22Rv1 (cell line): ENCODE results near the gene AZIN2.

Source experiments
- H3K27ac ChIP-seq: fragments of 450-650 bp; 2 replicates; pipeline ENCODE4 v1.5.1; 2017
- ZFX ChIP-seq: fragments of 450-650 bp; IDR thresholded peaks from 2 replicates; pipeline ENCODE4 v1.6.1; 2017; ENCODE audit warnings: antibody characterized with exemption, borderline replicate concordance
- TF ChIP-seq, protein P1 (sequence below): fragments of 450-650 bp; IDR thresholded peaks from 2 replicates; pipeline ENCODE4 v1.5.1; 2017; ENCODE audit warnings: mild to moderate bottlenecking

Gene AZIN2

DNA sequence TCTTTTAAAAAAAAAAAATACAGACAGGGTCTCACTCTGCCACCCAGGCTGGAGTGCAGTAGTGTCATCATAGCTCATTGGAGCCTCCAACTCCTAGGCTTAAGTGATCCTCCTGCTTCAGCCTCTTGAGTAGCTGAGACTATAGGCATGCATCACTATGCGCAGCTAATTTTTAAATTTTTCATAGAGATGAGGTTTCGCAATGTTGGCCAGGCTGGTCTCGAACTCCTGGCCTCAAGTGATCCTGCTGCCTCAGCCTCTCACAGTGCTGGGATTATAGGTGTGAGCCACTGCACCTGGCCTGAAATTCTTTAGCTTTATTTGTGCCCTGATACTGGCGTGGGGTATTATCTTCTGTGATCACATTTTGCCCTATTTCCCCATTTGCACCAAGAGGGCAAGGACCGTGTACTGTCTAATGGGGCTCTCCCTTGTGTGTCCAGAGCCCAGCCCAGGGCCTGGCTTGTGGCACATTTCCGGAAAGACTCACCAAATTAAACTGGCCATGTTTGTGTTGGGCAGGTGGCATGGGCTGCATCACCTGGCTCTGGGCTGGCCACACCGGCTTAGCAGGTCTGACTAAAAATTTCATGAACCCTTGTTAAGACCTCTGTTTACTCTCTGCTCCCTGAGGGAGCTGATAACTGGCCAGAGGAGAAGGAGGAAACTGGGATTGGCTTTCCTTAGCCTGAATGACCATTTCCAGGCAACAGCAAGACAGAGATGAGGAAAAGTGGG, 68.7 kb downstream of the AZIN2 start:
- peak overlapping the region; percentile 66 for H3K27ac ChIP-seq
- TF ChIP-seq ZFX: no peak
- TF ChIP-seq, protein P1, sequence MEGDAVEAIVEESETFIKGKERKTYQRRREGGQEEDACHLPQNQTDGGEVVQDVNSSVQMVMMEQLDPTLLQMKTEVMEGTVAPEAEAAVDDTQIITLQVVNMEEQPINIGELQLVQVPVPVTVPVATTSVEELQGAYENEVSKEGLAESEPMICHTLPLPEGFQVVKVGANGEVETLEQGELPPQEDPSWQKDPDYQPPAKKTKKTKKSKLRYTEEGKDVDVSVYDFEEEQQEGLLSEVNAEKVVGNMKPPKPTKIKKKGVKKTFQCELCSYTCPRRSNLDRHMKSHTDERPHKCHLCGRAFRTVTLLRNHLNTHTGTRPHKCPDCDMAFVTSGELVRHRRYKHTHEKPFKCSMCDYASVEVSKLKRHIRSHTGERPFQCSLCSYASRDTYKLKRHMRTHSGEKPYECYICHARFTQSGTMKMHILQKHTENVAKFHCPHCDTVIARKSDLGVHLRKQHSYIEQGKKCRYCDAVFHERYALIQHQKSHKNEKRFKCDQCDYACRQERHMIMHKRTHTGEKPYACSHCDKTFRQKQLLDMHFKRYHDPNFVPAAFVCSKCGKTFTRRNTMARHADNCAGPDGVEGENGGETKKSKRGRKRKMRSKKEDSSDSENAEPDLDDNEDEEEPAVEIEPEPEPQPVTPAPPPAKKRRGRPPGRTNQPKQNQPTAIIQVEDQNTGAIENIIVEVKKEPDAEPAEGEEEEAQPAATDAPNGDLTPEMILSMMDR: no peak

DNA sequence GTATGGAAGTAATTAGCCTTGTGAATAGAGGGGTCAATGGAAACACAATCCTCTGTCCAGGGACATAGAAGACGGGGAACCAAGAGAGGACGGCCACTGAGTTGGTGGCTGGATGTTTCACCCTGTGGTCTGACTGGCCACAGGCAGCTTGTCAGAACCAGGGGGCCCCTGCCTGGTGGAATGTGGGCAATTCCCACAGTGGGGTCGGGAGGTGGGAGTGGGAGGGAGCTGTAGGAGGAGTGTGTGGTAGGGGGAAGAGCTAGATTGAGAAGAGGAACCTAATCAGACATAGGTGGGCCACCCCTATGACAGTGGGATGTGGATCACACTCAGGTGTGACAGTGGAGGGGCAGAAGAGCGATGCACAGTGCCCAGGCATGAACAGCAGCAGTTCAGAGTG, 69.6 kb downstream of the AZIN2 start:
- no peak for TF ChIP-seq ZFX
- TF ChIP-seq, protein P1: no peak
- peak overlapping the region; percentile 66 for H3K27ac ChIP-seq

DNA sequence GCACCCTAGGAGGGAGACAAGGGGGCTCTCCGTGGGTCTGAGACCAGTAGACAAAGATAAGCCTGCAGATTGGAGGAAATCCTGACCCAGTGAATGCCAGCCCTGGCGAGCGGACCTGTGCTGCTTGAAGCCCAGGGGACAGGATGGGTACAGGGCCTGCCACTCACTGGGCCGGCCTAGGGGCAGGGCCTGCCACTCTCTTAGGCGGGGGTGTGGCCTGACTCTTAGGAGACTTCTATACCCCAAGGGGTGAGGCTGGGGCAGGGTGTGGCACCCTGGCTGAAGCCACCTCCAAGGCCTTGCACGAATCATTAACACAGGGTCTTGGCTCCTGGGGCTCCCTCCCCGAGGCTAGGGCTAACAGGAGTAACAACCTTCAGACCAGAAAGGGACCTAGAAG, 70.2 kb downstream of the AZIN2 start:
- TF ChIP-seq, protein P1: no peak
- TF ChIP-seq ZFX: no peak
- peak overlapping the region; percentile 66; the same call in 1 of the 2 replicates for H3K27ac ChIP-seq

DNA sequence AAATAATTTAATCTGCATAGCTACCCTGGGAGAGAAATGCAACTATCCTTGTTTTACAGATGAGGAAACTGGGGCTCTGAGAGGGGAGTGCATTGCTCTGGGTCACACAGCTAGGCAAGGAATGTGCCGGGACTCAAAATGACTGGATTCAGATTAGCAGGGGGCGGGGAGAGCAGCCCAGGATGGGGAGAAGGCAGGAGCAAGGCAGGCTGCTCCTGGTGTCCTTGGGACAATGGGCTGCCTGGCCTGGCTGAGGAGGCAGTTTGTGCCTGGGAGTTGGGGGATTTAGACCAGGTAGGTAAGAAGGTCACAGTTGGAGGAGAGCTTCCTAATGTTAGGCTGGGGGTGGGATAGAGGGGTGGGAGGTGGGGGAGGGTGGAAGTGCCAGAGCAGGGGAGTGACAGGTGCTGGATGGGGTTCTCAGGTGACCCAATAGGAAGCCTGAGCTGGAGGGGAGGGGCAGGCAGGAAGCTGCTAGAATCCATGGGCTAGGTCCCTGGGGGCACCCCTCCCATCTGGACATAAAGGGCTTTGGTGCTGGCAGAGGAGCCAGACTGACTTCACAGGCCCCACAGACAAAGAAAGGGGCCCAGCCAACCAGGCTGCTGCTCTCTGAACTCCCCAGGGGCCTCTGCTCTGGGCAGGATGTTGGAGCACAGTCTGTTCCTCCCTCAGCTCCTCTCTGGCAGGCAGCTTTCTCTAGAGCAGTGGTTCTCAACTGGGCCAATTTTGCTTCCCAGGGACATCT, 71.9 kb downstream of the AZIN2 start:
- TF ChIP-seq, protein P1: no peak
- no peak overlapping the region for H3K27ac ChIP-seq

DNA sequence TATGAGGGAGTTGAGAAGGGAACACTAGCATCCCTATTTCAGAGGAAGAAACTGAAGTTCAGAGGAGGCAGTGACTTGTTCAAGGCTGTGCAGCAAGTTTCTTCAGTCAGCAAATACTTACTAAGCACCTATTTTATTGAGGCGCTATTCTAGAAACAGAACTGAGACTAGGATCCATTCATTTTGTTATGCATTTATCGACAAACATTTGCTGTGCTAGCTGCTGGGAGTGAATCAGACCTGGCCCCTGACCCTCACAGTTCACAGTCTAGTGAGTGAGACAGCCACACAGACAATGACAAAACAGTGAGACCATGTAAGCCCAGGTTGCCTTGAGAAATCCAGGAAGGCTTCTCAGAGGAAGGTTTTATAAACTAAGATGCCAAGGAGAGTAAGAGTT, 72.7 kb downstream of the AZIN2 start:
- H3K27ac ChIP-seq: no peak overlapping the region
- TF ChIP-seq, protein P1: no peak
- TF ChIP-seq ZFX: no peak

DNA sequence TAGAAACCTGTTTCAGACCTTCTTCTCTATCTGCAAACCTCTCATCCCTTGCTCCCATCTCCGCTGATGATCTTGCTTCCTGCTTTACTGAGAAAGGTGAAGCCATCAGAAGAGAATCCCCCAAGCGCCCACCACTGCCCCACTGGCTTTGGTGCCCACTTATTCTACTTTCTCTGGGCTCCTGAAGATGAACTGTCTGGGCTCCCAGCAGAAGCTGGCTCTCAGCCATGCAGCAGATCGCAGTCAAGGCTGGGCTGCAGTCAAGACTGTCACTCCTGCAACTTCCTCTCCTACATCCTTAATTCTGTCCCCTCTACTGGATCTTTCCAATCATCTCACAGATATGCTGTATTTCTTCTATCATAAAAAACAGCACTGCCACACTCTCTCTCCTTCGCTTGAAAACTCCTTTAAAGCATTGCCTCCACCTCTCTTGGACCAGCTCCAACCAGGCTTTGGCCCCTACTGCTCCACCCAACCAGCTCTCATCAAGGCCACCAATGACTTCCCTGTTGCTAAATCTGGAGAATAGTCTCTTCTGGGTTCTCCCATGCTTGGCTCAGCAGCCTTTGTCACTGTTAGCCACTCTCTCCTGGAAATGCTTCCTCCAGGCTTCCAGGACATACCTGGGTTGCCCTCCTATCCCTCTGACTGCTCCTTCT, 75.1 kb downstream of the AZIN2 start:
- TF ChIP-seq ZFX: no peak
- TF ChIP-seq, protein P1: no peak
- no peak overlapping the region for H3K27ac ChIP-seq
